Measurements from ENCODE around the gene NPR2. TPM values are rescaled to one million over a fixed set of nuclear protein-coding genes. Genes with fewer than 3 reads are reported as not detected.
A peak's percentile ranks its signal among the peaks of the same experiment; 100 is the strongest.

Gene NPR2
- total and polyA plus RNA-seq, 2 experiments from 2014 or later = 12.2 to 13.9 TPM

DNA sequence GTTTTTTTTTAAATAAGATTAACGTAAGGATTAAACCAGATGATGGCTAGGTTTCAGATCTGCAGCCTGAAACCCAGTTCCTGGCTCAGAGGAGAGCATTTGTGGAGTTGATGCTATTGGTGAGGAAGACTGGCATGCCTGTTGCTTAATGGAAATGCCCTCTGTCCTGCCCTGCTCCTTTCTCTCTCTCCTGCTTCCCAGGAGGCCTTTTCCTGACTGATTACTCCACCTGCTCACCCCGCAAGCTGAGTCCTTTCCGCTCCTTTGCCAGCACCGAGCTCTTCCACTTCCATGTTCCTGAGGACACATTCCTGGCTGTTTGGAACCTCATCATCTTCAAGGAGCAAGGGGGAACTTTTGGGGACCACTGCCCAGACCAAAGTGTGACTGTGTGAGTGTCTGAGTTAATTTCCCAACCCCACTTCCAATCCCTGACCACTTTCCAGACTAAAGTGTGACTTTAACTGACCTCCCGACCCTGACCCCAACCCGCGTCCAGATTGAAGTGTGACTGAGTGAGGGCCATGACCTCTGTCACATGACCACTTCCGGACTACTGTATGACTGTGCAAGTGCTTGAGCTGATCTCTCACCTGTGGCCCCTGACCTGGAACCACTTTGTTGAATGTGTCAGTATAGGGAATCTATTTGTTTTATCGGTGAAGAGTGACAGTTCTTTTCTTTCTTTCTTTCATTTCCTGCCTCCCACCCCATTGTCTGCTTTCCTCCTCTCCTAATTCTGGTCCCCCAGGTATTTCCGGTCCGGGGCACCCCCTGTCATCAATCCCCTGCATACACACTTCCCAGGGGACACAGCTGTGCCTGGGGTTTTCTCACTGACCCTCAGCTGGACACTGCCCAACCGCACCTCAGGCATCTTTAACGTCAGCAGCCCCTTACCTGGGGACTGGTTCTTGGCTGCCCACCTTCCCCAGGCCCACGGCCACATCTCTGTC is 43.1 kb downstream of the NPR2 start:
- TF ChIP-seq EZH2 (IDR thresholded peaks at IDR 0.05; ENCODE audit: borderline replicate concordance) (no peak), EZH2phosphoT487 (IDR thresholded peaks at IDR 0.05; ENCODE audit: low read depth, severe bottlenecking, unreplicated experiment) (no peak)
- TF ChIP-seq, protein P1, sequence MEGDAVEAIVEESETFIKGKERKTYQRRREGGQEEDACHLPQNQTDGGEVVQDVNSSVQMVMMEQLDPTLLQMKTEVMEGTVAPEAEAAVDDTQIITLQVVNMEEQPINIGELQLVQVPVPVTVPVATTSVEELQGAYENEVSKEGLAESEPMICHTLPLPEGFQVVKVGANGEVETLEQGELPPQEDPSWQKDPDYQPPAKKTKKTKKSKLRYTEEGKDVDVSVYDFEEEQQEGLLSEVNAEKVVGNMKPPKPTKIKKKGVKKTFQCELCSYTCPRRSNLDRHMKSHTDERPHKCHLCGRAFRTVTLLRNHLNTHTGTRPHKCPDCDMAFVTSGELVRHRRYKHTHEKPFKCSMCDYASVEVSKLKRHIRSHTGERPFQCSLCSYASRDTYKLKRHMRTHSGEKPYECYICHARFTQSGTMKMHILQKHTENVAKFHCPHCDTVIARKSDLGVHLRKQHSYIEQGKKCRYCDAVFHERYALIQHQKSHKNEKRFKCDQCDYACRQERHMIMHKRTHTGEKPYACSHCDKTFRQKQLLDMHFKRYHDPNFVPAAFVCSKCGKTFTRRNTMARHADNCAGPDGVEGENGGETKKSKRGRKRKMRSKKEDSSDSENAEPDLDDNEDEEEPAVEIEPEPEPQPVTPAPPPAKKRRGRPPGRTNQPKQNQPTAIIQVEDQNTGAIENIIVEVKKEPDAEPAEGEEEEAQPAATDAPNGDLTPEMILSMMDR (IDR thresholded peaks at IDR 0.05; ENCODE audit: poor library complexity) = no peak
- Histone ChIP-seq H3K27ac (peak overlapping the region; percentile 95), H3K9me2 (replicated peaks; ENCODE audit: insufficient read depth) (no peaks in the 10 kb centered on the region), H3K9me3 (ENCODE audit: low read depth) (no peaks in the 10 kb centered on the region), H3K27me3 (no peaks in the 10 kb centered on the region), H2AFZ (no peak overlapping the region), H4K20me1 (ENCODE audit: insufficient read depth, poor library complexity, severe bottlenecking) (no peaks in the 10 kb centered on the region), H3K4me1 (ENCODE audit: insufficient read depth) (peaks cover 51% of the 10 kb centered on the region), H3K36me3 (replicated peaks; ENCODE audit: insufficient read depth, low read depth) (no peaks in the 10 kb centered on the region), H3K4me2 (peak overlapping the region; percentile 61), H3K79me2 (peaks cover 31% of the 10 kb centered on the region), H3K4me3 (no peak overlapping the region)
- 94% methylated on average over 14 of the region's 14 CpGs for WGBS (ENCODE audit: low lambda C conversion rate, missing lambda C conversion rate)
- DNase-seq (ENCODE audit: low spot score) = no peak

DNA sequence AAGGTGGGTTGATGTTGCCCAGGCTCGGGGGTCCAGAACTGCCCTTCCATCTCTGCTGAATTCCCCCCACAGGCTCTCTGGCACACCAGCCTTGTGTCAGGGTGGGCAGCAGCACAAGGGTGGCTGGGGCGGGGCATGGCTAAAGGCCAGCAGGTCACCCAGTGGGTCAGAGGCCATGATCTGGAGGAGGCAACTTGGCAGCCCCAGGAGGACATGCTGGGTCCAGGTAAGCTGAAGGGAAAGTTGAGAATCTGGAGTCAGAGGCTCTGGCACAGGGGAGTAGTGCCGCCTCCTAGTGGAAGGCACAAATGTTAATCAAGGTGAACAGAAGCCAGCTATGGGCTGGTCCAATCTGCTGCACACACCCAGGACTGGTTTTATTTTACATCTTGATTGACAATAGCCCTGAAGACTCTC is 43.8 kb downstream of the NPR2 start:
- TF ChIP-seq EZH2 (IDR thresholded peaks at IDR 0.05; ENCODE audit: borderline replicate concordance) = no peak
- TF ChIP-seq, protein P1 (IDR thresholded peaks at IDR 0.05; ENCODE audit: poor library complexity) = peak; percentile 22
- Histone ChIP-seq H3K9me2 (replicated peaks; ENCODE audit: insufficient read depth) (no peaks in the 10 kb centered on the region), H3K79me2 (peaks cover 29% of the 10 kb centered on the region), H3K27ac (peak overlapping the region; percentile 95), H2AFZ (no peak overlapping the region), H3K4me3 (no peak overlapping the region), H3K9me3 (ENCODE audit: low read depth) (no peaks in the 10 kb centered on the region), H4K20me1 (ENCODE audit: insufficient read depth, poor library complexity, severe bottlenecking) (no peaks in the 10 kb centered on the region), H3K4me2 (no peak overlapping the region), H3K27me3 (no peaks in the 10 kb centered on the region), H3K4me1 (ENCODE audit: insufficient read depth) (peaks cover 45% of the 10 kb centered on the region), H3K36me3 (replicated peaks; ENCODE audit: insufficient read depth, low read depth) (no peaks in the 10 kb centered on the region)
- WGBS (ENCODE audit: low lambda C conversion rate, missing lambda C conversion rate) = 100% methylated on average over 3 of the region's 3 CpGs
- no peak for DNase-seq (ENCODE audit: low spot score)

DNA sequence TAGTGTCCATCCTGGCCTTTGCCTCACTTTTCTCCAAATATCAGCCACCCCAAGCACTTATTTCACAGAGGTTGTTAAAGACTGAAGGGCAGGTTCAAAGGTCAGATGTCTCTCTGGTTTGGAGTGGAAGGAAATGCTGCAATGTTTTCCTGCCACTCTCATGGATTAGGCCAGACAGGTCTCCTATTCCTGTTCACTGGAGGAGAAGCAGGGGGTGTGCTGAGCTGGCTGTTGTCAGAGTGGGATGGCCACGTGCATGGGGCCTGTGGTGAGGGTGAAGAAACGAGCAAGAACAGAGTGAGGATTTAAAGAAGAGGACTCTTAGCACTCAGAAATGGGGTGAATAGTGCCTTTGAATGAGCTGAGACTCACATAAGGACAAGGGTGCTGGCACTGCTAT is 44.4 kb downstream of the NPR2 start:
- no peak for DNase-seq (ENCODE audit: low spot score)
- Histone ChIP-seq H2AFZ (no peak overlapping the region), H3K9me2 (replicated peaks; ENCODE audit: insufficient read depth) (no peaks in the 10 kb centered on the region), H3K4me2 (no peak overlapping the region), H3K27me3 (no peaks in the 10 kb centered on the region), H3K36me3 (replicated peaks; ENCODE audit: insufficient read depth, low read depth) (no peaks in the 10 kb centered on the region), H4K20me1 (ENCODE audit: insufficient read depth, poor library complexity, severe bottlenecking) (no peaks in the 10 kb centered on the region), H3K27ac (peak overlapping the region; percentile 6), H3K4me1 (ENCODE audit: insufficient read depth) (peaks cover 39% of the 10 kb centered on the region), H3K9me3 (ENCODE audit: low read depth) (no peaks in the 10 kb centered on the region), H3K4me3 (no peak overlapping the region), H3K79me2 (peaks cover 23% of the 10 kb centered on the region)
- WGBS (ENCODE audit: low lambda C conversion rate, missing lambda C conversion rate) = 75% methylated on average over 2 of the region's 2 CpGs
- TF ChIP-seq EZH2phosphoT487 (IDR thresholded peaks at IDR 0.05; ENCODE audit: low read depth, severe bottlenecking, unreplicated experiment) (no peak), EZH2 (IDR thresholded peaks at IDR 0.05; ENCODE audit: borderline replicate concordance) (no peak)
- TF ChIP-seq, protein P1 (IDR thresholded peaks at IDR 0.05; ENCODE audit: poor library complexity) = no peak

Data from hepatocyte (in vitro differentiated cells).